Lower leg skin (tissue), 4 donors: ENCODE results near the gene NDRG2. TPM values are rescaled to one million over a fixed set of nuclear protein-coding genes. Genes with fewer than 3 reads are reported as not detected.

Experiments
- DNase-seq, 2 donors: peaks; one replicate each; pipeline ENCODE4 v3.0.0-alpha.2; 2019; ENCODE audit warnings: low spot score in 2 of 2
- H3K4me3 ChIP-seq: fragments of 200-600 bp; sonication (generic); 2 replicates; pipeline ENCODE4 v1.5.1; 2017; ENCODE audit warnings: mild to moderate bottlenecking, low read depth; ENCODE audit not compliant: poor library complexity, severe bottlenecking
- CTCF ChIP-seq, 3 donors: fragments of 450-650 bp; IDR thresholded peaks; one replicate each; pipeline ENCODE4 v1.5.1; 2016; ENCODE audit warnings: antibody characterized with exemption in 3 of 3, mild to moderate bottlenecking in 3 of 3, moderate library complexity in 2 of 3
- POLR2A ChIP-seq, 2 donors: fragments of 450-650 bp; IDR thresholded peaks; one replicate each; pipeline ENCODE4 v1.6.1; 2016 to 2017; ENCODE audit warnings: antibody characterized with exemption in 2 of 2, mild to moderate bottlenecking in 1 of 2, moderate library complexity in 1 of 2
- WGBS, 2 donors: methylation state at CpG; one replicate each; pipeline ENCODE4 v1.1.5; 2018; 5-methylcytosine and 5-hydroxymethylcytosine counted together
- intact Hi-C: fragments of 100-400 bp; cut with DNase I; formaldehyde crosslinking; loops from one replicate; pipeline ENCODE4 v1.15.0; 2023; ENCODE audit warnings: low total_unique reads
- total RNA-seq, 4 donors: library from RNA; depleted of rRNA; stranded (reverse); fragments of >200 nt; gene quantifications; one replicate each; pipeline ENCODE4 v1.1.0, GENCODE V29; 2016

NDRG2 gene
- total RNA-seq, 4 donors from 2014 or later = 186 to 475 (median 282) TPM

- WGBS, 2 donors = 76 to 85% methylated on average over 3 of the region's 3 CpGs
- intact Hi-C loops = no loop called here
Measured at GRCh38 chr14:21050597-21050996, 25.7 kb upstream of the NDRG2 start.

GRCh38 chr14:21049271-21049673 is 24.4 kb upstream of the NDRG2 start:
- H3K4me3 ChIP-seq = no peak overlapping the region
- no peak for DNase-seq
- intact Hi-C loops = no loop called here
- TF ChIP-seq CTCF (IDR thresholded peaks at IDR 0.05) (no peak), POLR2A (IDR thresholded peaks at IDR 0.05) (no peak)
- 65 to 83% methylated on average over 3 of the region's 3 CpGs for WGBS, 2 donors

More at GRCh38 chr14:21050597-21050996, 25.7 kb upstream of the NDRG2 start:
- H3K4me3 ChIP-seq = no peak overlapping the region
- no peak for DNase-seq
- no peak for TF ChIP-seq CTCF (IDR thresholded peaks at IDR 0.05)
- TF ChIP-seq POLR2A (IDR thresholded peaks at IDR 0.05) = no peak

GRCh38 chr14:21048638-21049037 is 23.8 kb upstream of the NDRG2 start:
- WGBS, 2 donors = 73 to 88% methylated on average over 2 of the region's 2 CpGs
- intact Hi-C loops = no loop called here
- H3K4me3 ChIP-seq = no peak overlapping the region

GRCh38 chr14:21047378-21047781 is 22.5 kb upstream of the NDRG2 start:
- DNase-seq = peak in 1 of 2 donors; percentile 12
- WGBS, 2 donors = 40 to 44% methylated on average over 2 of the region's 2 CpGs
- intact Hi-C loops = no loop called here
- no peak for TF ChIP-seq CTCF (IDR thresholded peaks at IDR 0.05)
- TF ChIP-seq POLR2A (IDR thresholded peaks at IDR 0.05) = no peak
- no peak overlapping the region for H3K4me3 ChIP-seq

More at GRCh38 chr14:21048638-21049037, 23.8 kb upstream of the NDRG2 start:
- DNase-seq = peak in 1 of 2 donors; percentile 49
- no peak for TF ChIP-seq CTCF (IDR thresholded peaks at IDR 0.05)
- no peak for TF ChIP-seq POLR2A (IDR thresholded peaks at IDR 0.05)

GRCh38 chr14:21043974-21044618 is 19.2 kb upstream of the NDRG2 start:
- DNase-seq = peak in 1 of 2 donors; percentile 87
- H3K4me3 ChIP-seq = no peak overlapping the region
- no peak for TF ChIP-seq POLR2A (IDR thresholded peaks at IDR 0.05)
- TF ChIP-seq CTCF (IDR thresholded peaks at IDR 0.05) = no peak
- intact Hi-C loops = no loop called here
- 48 to 51% methylated on average over 6 of the region's 6 CpGs for WGBS, 2 donors
